Mesenchymal stem cell (in vitro differentiated cells and primary cell): ENCODE results near the gene DSTN.
"Not testable (repeated sequence)": the region's sequence is repeated elsewhere in the genome, so short reads cannot be mapped to it uniquely, and the experiment has no call there.

Experiments used
- DNase-seq: peaks from one replicate; pipeline ENCODE4 v3.0.0-alpha.2; 2013
- H2AFZ ChIP-seq: one replicate; pipeline ENCODE4 v1.6.1; 2013; ENCODE audit warnings: low read depth, mild to moderate bottlenecking, control low read depth, inconsistent platforms, low read length, moderate library complexity
- H2AK5ac ChIP-seq: 2 replicates; pipeline ENCODE4 v1.6.1; 2013; ENCODE audit warnings: low read length, moderate library complexity, mild to moderate bottlenecking, inconsistent platforms; ENCODE audit not compliant: severe bottlenecking
- H2BK120ac ChIP-seq: one replicate; pipeline ENCODE4 v1.6.1; 2013; ENCODE audit warnings: low read depth, mild to moderate bottlenecking, inconsistent platforms, low read length, moderate library complexity
- H2BK12ac ChIP-seq, 2 experiments: one replicate each; pipeline ENCODE4 v1.6.1; 2013; ENCODE audit warnings: inconsistent platforms in 2 of 2, low read length in 2 of 2, mild to moderate bottlenecking in 2 of 2, moderate library complexity in 2 of 2, control low read depth in 1 of 2
- H2BK15ac ChIP-seq: one replicate; pipeline ENCODE4 v1.6.1; 2013; ENCODE audit warnings: mild to moderate bottlenecking, low read depth, inconsistent platforms; ENCODE audit not compliant: poor library complexity, severe bottlenecking
- H2BK5ac ChIP-seq: 2 replicates; pipeline ENCODE4 v1.6.1; 2013; ENCODE audit warnings: low read depth, mild to moderate bottlenecking, low read length, control low read depth, inconsistent platforms; ENCODE audit not compliant: poor library complexity, severe bottlenecking
- H3K14ac ChIP-seq, 2 experiments: one replicate each; pipeline ENCODE4 v1.6.1; 2013; ENCODE audit warnings: inconsistent platforms in 2 of 2, low read length in 2 of 2, control low read depth in 1 of 2, mild to moderate bottlenecking in 1 of 2, moderate library complexity in 1 of 2
- H3K18ac ChIP-seq, 2 experiments: one replicate each; pipeline ENCODE4 v1.6.1; 2013; ENCODE audit warnings: inconsistent platforms in 2 of 2, low read length in 2 of 2, control low read depth in 1 of 2, low read depth in 1 of 2, mild to moderate bottlenecking in 1 of 2
- H3K23ac ChIP-seq, 2 experiments: one replicate each; pipeline ENCODE4 v1.6.1; 2013; ENCODE audit warnings: inconsistent platforms in 2 of 2, low read length in 2 of 2, mild to moderate bottlenecking in 2 of 2, moderate library complexity in 2 of 2, control low read depth in 1 of 2
- H3K27ac ChIP-seq: 2 replicates; pipeline ENCODE4 v1.5.1; 2013; ENCODE audit warnings: mild to moderate bottlenecking, moderate library complexity, low read length, control low read depth, inconsistent platforms; ENCODE audit not compliant: poor library complexity, severe bottlenecking
- H3K27me3 ChIP-seq, 2 experiments: 2 replicates each; pipeline versions ENCODE4 v1.6.1 to v1.7.0; 2013; ENCODE audit warnings: low read length in 2 of 2, mild to moderate bottlenecking in 2 of 2, moderate library complexity in 2 of 2, control low read depth in 1 of 2, inconsistent platforms in 1 of 2; ENCODE audit not compliant: control insufficient read depth in 1 of 2, insufficient read depth in 1 of 2
- H3K36me3 ChIP-seq, 2 experiments: 2 replicates each; pipeline versions ENCODE4 v1.6.1 to v1.7.0; 2013; ENCODE audit warnings: low read length in 2 of 2, control low read depth in 1 of 2, inconsistent platforms in 1 of 2, low read depth in 1 of 2, mild to moderate bottlenecking in 1 of 2; ENCODE audit not compliant: insufficient read depth in 2 of 2, control insufficient read depth in 1 of 2
- H3K4ac ChIP-seq, 2 experiments: one replicate each; pipeline ENCODE4 v1.6.1; 2013; ENCODE audit warnings: inconsistent platforms in 2 of 2, low read length in 2 of 2, mild to moderate bottlenecking in 2 of 2, moderate library complexity in 2 of 2, control low read depth in 1 of 2, low read depth in 1 of 2
- H3K4me1 ChIP-seq: 2 replicates; pipeline ENCODE4 v1.6.1; 2013; ENCODE audit warnings: low read depth, low read length, control low read depth; ENCODE audit not compliant: control insufficient read depth, insufficient read depth
- H3K4me2 ChIP-seq: 2 replicates; pipeline ENCODE4 v1.6.1; 2013; ENCODE audit warnings: low read length, mild to moderate bottlenecking, inconsistent platforms; ENCODE audit not compliant: poor library complexity, severe bottlenecking
- H3K4me3 ChIP-seq, 2 experiments: 2 replicates each; pipeline versions ENCODE4 v1.5.1 to v1.7.0; 2013; ENCODE audit warnings: low read length in 2 of 2, mild to moderate bottlenecking in 2 of 2, control low read depth in 1 of 2, low read depth in 1 of 2; ENCODE audit not compliant: insufficient read depth in 1 of 2
- H3K79me1 ChIP-seq: replicated peaks from 2 replicates; pipeline ENCODE4 v1.6.1; 2013; ENCODE audit warnings: mild to moderate bottlenecking, control low read depth, low read length, inconsistent platforms; ENCODE audit not compliant: poor library complexity, severe bottlenecking
- H3K9ac ChIP-seq: 2 replicates; pipeline ENCODE4 v1.7.0; 2013; ENCODE audit warnings: mild to moderate bottlenecking, low read length, moderate library complexity
- H3K9me3 ChIP-seq: 2 replicates; pipeline ENCODE4 v1.7.0; 2013; ENCODE audit warnings: mild to moderate bottlenecking, low read length; ENCODE audit not compliant: control insufficient read depth
- H4K8ac ChIP-seq: one replicate; pipeline ENCODE4 v1.6.1; 2013; ENCODE audit warnings: inconsistent platforms, mild to moderate bottlenecking, low read length, moderate library complexity
- H4K91ac ChIP-seq: one replicate; pipeline ENCODE4 v1.6.1; 2013; ENCODE audit warnings: mild to moderate bottlenecking, low read length, inconsistent platforms
- WGBS: methylation state at CpG from one replicate; pipeline ENCODE4 v1.1.7; 2013; ENCODE audit warnings: mixed read lengths; 5-methylcytosine and 5-hydroxymethylcytosine counted together

The DSTN gene

DNA sequence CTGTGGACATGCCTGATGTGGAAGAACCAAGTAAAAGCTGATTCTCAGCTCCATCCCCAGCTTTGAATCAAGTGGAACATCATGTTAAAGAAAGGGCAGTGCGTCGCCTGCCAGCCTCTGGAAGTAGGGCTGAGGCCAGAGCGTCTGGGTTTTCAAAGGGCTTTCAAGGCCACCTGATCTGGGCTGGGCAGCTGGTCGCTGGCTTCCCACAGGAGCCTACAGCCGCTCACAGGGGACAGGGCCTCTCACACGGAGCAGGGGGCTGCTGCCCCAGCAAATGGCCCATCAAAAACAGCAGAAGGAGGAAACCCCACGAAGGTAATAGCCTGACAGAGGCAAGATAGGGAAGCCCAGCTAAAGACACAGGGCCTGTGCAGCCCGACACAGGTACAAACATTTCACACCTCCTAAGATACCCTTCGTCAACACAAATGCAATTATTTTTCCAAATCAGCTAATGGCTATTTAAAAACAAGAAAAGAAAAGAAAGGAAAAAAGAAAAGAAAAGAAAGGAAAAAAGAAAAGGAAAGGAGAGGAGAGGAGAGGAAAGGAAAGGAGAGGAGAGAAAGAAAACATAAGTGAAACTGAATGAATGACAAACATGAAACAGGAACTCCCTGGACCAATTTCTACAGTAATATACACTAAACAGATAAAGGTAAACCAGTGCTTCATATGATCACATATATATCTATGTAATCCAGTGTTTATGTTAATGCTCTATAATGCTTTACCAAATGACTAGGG is 87.4 kb downstream of the DSTN start:
- H3K9me3 ChIP-seq, result peaks cover 8% of the 10 kb centered on the region
- no peak overlapping the region for H2AFZ ChIP-seq
- H2BK120ac ChIP-seq, result no peak overlapping the region
- no peak overlapping the region for H3K23ac ChIP-seq
- H3K27me3 ChIP-seq, result no peaks in the 10 kb centered on the region
- DNase-seq, result no peak
- no peak overlapping the region for H3K18ac ChIP-seq
- WGBS, result 80% methylated on average over 7 of the region's 9 CpGs
- no peak overlapping the region for H3K9ac ChIP-seq
- H3K4me2 ChIP-seq, result no peak overlapping the region
- no peak overlapping the region for H2BK5ac ChIP-seq
- H3K4me3 ChIP-seq, result no peak overlapping the region
- peaks cover 54 to 59% of the 10 kb centered on the region in 2 experiments for H3K36me3 ChIP-seq
- no peak overlapping the region for H2AK5ac ChIP-seq
- peaks cover 32% of the 10 kb centered on the region for H3K4me1 ChIP-seq
- H2BK12ac ChIP-seq, result no peak overlapping the region
- H4K91ac ChIP-seq, result no peak overlapping the region
- no peak overlapping the region for H3K27ac ChIP-seq
- H2BK15ac ChIP-seq, result no peak overlapping the region
- H3K4ac ChIP-seq, result no peak overlapping the region
- H4K8ac ChIP-seq, result no peak overlapping the region
- H3K79me1 ChIP-seq, result peaks cover 17% of the 10 kb centered on the region
- no peak overlapping the region for H3K14ac ChIP-seq

DNA sequence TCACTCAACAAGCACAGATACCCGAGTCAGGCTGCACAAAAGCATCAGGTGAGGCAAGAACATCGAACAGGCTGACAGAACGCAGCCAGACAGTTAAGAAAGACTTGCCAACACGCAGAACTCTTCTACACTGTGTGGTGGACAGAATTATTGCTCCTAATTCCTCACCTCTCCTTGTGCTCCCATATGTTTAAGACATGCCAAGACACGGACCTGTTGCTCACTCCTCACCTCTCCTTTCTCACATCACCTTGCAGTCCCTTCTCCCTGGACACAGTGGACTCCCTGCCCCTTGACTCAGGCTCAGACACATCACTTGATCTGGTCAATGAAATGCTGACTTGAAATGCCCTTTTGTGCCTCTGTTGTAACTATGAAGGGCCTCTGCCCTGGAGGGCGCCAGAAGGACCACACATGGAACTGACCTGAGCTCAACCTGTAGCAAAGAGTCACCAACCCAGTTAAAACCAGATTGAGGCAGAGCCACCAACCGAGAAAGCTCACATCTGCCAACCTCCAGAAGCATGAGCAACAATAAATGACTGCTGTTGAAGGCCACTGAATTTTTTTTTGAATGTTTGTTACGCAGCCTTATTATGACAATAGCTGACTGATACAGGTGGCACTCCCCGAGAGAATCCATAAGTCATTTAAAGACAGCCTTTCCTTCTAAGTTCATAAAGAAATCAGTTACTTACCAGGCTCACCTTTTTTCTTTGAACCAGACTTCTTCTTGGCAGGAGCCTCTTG is 88.2 kb downstream of the DSTN start:
- H3K14ac ChIP-seq, result no peak overlapping the region
- WGBS, result 98% methylated on average over 9 of the region's 9 CpGs
- no peak overlapping the region for H3K23ac ChIP-seq
- no peak overlapping the region for H4K8ac ChIP-seq
- peaks cover 33% of the 10 kb centered on the region for H3K4me1 ChIP-seq
- no peak overlapping the region for H2BK5ac ChIP-seq
- no peak overlapping the region for H2BK12ac ChIP-seq
- H3K9ac ChIP-seq, result no peak overlapping the region
- no peak overlapping the region for H3K4me3 ChIP-seq
- no peak overlapping the region for H2AK5ac ChIP-seq
- no peak overlapping the region for H3K4ac ChIP-seq
- peaks cover 8% of the 10 kb centered on the region for H3K9me3 ChIP-seq
- H3K27ac ChIP-seq, result no peak overlapping the region
- no peak for DNase-seq
- H2AFZ ChIP-seq, result no peak overlapping the region
- no peak overlapping the region for H2BK15ac ChIP-seq
- H2BK120ac ChIP-seq, result no peak overlapping the region
- H3K79me1 ChIP-seq, result peaks cover 17% of the 10 kb centered on the region
- no peaks in the 10 kb centered on the region for H3K27me3 ChIP-seq
- no peak overlapping the region for H3K4me2 ChIP-seq
- no peak overlapping the region for H4K91ac ChIP-seq
- H3K18ac ChIP-seq, result no peak overlapping the region
- peaks cover 46 to 55% of the 10 kb centered on the region in 2 experiments for H3K36me3 ChIP-seq

DNA sequence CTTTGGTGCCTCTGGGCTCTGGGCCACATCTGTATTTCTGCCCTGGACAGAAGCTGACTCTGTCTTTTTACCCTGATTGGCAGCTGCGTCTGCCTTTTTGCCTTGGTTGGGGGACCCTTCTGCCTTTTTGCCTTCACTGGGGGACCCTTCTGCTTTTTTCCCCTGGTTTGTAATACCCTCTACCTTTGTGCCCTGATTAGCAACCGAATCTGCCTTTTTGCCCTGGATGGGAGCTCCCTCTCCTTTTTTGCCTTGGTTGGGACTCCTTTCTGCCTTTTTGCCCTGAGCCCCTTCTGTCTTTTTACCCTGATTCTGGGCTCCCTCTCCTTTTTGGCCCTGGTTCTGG is 88.7 kb downstream of the DSTN start:
- Histone ChIP-seq H3K18ac (no peak overlapping the region), H3K4me3 (no peak overlapping the region), H2BK15ac (no peak overlapping the region), H3K4me1 (peaks cover 32% of the 10 kb centered on the region), H3K79me1 (peaks cover 17% of the 10 kb centered on the region), H4K8ac (no peak overlapping the region), H3K27me3 (no peaks in the 10 kb centered on the region), H2AK5ac (no peak overlapping the region), H3K9ac (no peak overlapping the region), H3K23ac (no peak overlapping the region), H3K4ac (no peak overlapping the region), H3K36me3 (peaks cover 41 to 52% of the 10 kb centered on the region in 2 experiments), H3K4me2 (no peak overlapping the region), H2BK12ac (no peak overlapping the region), H2BK120ac (no peak overlapping the region), H2BK5ac (no peak overlapping the region), H4K91ac (no peak overlapping the region), H3K14ac (no peak overlapping the region), H3K27ac (no peak overlapping the region), H3K9me3 (peaks cover 8% of the 10 kb centered on the region), H2AFZ (no peak overlapping the region)
- DNase-seq, result no peak
- 100% methylated on average over 2 of the region's 2 CpGs for WGBS

DNA sequence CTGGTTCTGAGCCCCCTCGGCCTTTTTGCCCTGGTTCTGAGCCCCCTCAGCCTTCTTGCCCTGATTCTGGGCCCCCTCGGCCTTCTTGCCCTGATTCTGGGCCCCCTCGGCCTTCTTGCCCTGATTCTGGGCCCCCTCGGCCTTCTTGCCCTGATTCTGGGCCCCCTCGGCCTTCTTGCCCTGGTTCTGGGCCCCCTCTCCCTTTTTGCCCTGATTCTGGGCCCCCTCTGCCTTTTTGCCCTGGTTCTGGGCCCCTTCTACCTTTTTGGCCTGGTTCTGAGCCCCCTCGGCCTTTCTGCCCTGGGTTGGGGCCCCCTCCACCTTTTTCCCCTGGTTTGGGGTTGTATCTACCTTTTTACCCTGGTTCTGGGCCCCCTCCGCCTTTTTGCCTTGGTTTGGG is 89.5 kb downstream of the DSTN start:
- H2BK5ac ChIP-seq, DNase-seq, H3K18ac ChIP-seq, H3K27ac ChIP-seq, H2AFZ ChIP-seq, H4K8ac ChIP-seq, H3K27me3 ChIP-seq, H3K14ac ChIP-seq, H3K4ac ChIP-seq, H3K23ac ChIP-seq, H3K4me2 ChIP-seq, H3K4me3 ChIP-seq, H2BK12ac ChIP-seq, H2BK15ac ChIP-seq, H4K91ac ChIP-seq, H3K9ac ChIP-seq, H2AK5ac ChIP-seq, H3K9me3 ChIP-seq, H2BK120ac ChIP-seq: not testable (repeated sequence)
- H3K4me1 ChIP-seq, result peaks cover 35% of the 10 kb centered on the region
- peaks cover 17% of the 10 kb centered on the region for H3K79me1 ChIP-seq
- over 99% methylated on average over 7 of the region's 7 CpGs for WGBS
- H3K36me3 ChIP-seq, result peaks cover 37 to 46% of the 10 kb centered on the region in 2 experiments
